ENCODE measurements around the gene PSG2. TPM values are rescaled to one million over a fixed set of nuclear protein-coding genes. Genes with fewer than 3 reads are reported as not detected.
"Not testable (repeated sequence)": the region's sequence is repeated elsewhere in the genome, so short reads cannot be mapped to it uniquely, and the experiment has no call there.

The PSG2 gene
- total RNA-seq, 3 donors from 2014 or later, result not detected

GRCh38 chr19:43058440-43058839 lies 24.1 kb downstream of the PSG2 start:
- H3K36me3 ChIP-seq; H3K9me3 ChIP-seq; H3K27me3 ChIP-seq; H3K27ac ChIP-seq; H3K4me3 ChIP-seq; intact Hi-C loops (cut with DNase I; ENCODE audit: low total_unique reads); H3K4me1 ChIP-seq; DNase-seq (ENCODE audit: low spot score in 2 of 2): not testable (repeated sequence)

GRCh38 chr19:43047966-43048365 lies 34.5 kb downstream of the PSG2 start:
- DNase-seq (ENCODE audit: low spot score in 2 of 2); H3K4me1 ChIP-seq; H3K36me3 ChIP-seq; H3K27me3 ChIP-seq; H3K4me3 ChIP-seq; H3K9me3 ChIP-seq; H3K27ac ChIP-seq: not testable (repeated sequence)
- intact Hi-C loops (cut with DNase I; ENCODE audit: low total_unique reads), result loop anchor here (10.0 kb wide), 1 partner anchor 253 kb away; no protein-coding TSS in a partner anchor

- H3K9me3 ChIP-seq; H3K27me3 ChIP-seq; H3K4me1 ChIP-seq; H3K36me3 ChIP-seq; H3K27ac ChIP-seq; DNase-seq (ENCODE audit: low spot score in 2 of 2); H3K4me3 ChIP-seq: not testable (repeated sequence)
- intact Hi-C loops (cut with DNase I; ENCODE audit: low total_unique reads), result loop anchor here (10.0 kb wide), 1 partner anchor 252 kb away; no protein-coding TSS in a partner anchor
Observed at GRCh38 chr19:43046578-43046977, 35.9 kb downstream of the PSG2 start.

GRCh38 chr19:43043492-43044180 lies 38.9 kb downstream of the PSG2 start:
- H3K4me1 ChIP-seq; H3K9me3 ChIP-seq; H3K4me3 ChIP-seq; H3K27ac ChIP-seq; H3K36me3 ChIP-seq; DNase-seq (ENCODE audit: low spot score in 2 of 2); H3K27me3 ChIP-seq: not testable (repeated sequence)
- intact Hi-C loops (cut with DNase I; ENCODE audit: low total_unique reads), result loop anchor here (10.0 kb wide), 1 partner anchor 249 kb away; no protein-coding TSS in a partner anchor

- H3K4me1 ChIP-seq; H3K4me3 ChIP-seq; H3K27ac ChIP-seq; H3K36me3 ChIP-seq; DNase-seq (ENCODE audit: low spot score in 2 of 2); intact Hi-C loops (cut with DNase I; ENCODE audit: low total_unique reads); H3K27me3 ChIP-seq; H3K9me3 ChIP-seq: not testable (repeated sequence)
Observed at GRCh38 chr19:43031645-43032044, 50.9 kb downstream of the PSG2 start.

GRCh38 chr19:43028866-43029265 lies 53.6 kb downstream of the PSG2 start:
- no peak for DNase-seq (ENCODE audit: low spot score in 2 of 2)
- no peak overlapping the region for H3K4me3 ChIP-seq
- no peaks in the 10 kb centered on the region for H3K9me3 ChIP-seq
- H3K27me3 ChIP-seq, result no peaks in the 10 kb centered on the region
- intact Hi-C loops (cut with DNase I; ENCODE audit: low total_unique reads), result no loop called here
- no peaks in the 10 kb centered on the region for H3K4me1 ChIP-seq
- TF ChIP-seq POLR2A (IDR thresholded peaks at IDR 0.05) (no peak), CTCF (IDR thresholded peaks at IDR 0.05) (no peak), POLR2AphosphoS5 (IDR thresholded peaks at IDR 0.05) (no peak)
- no peaks in the 10 kb centered on the region for H3K36me3 ChIP-seq
- H3K27ac ChIP-seq, result no peak overlapping the region

GRCh38 chr19:43027985-43028384 lies 54.5 kb downstream of the PSG2 start:
- H3K9me3 ChIP-seq; H3K4me3 ChIP-seq; intact Hi-C loops (cut with DNase I; ENCODE audit: low total_unique reads); DNase-seq (ENCODE audit: low spot score in 2 of 2); H3K4me1 ChIP-seq; H3K27me3 ChIP-seq; H3K27ac ChIP-seq; H3K36me3 ChIP-seq: not testable (repeated sequence)

- DNase-seq (ENCODE audit: low spot score in 2 of 2); intact Hi-C loops (cut with DNase I; ENCODE audit: low total_unique reads); H3K27me3 ChIP-seq; H3K4me1 ChIP-seq; H3K9me3 ChIP-seq; H3K4me3 ChIP-seq; H3K36me3 ChIP-seq; H3K27ac ChIP-seq: not testable (repeated sequence)
Observed at GRCh38 chr19:43027061-43027460, 55.4 kb downstream of the PSG2 start.

GRCh38 chr19:43026369-43026768 lies 56.1 kb downstream of the PSG2 start, which contains the start of gene PSG11:
Gene PSG11, minus strand, starts transcription at chr19:43026469. Its CDS starts 97 bp downstream, at chr19:43026372.
- H3K36me3 ChIP-seq; H3K27me3 ChIP-seq; H3K4me1 ChIP-seq; intact Hi-C loops (cut with DNase I; ENCODE audit: low total_unique reads); H3K27ac ChIP-seq; H3K4me3 ChIP-seq; H3K9me3 ChIP-seq; DNase-seq (ENCODE audit: low spot score in 2 of 2): not testable (repeated sequence)

- intact Hi-C loops (cut with DNase I; ENCODE audit: low total_unique reads), result not testable (repeated sequence)
Observed at GRCh38 chr19:43022098-43022497, 60.4 kb downstream of the PSG2 start.

GRCh38 chr19:43021629-43022028 lies 60.9 kb downstream of the PSG2 start:
- DNase-seq (ENCODE audit: low spot score in 2 of 2); H3K4me3 ChIP-seq; H3K4me1 ChIP-seq; H3K27ac ChIP-seq; H3K36me3 ChIP-seq; intact Hi-C loops (cut with DNase I; ENCODE audit: low total_unique reads); H3K9me3 ChIP-seq; H3K27me3 ChIP-seq: not testable (repeated sequence)

More at GRCh38 chr19:43022098-43022497, 60.4 kb downstream of the PSG2 start:
- H3K9me3 ChIP-seq, H3K4me3 ChIP-seq, H3K27me3 ChIP-seq, H3K36me3 ChIP-seq, H3K4me1 ChIP-seq, H3K27ac ChIP-seq: not testable (repeated sequence)
- DNase-seq (ENCODE audit: low spot score in 2 of 2), result peak in 1 of 2 donors; percentile 32

- H3K9me3 ChIP-seq; intact Hi-C loops (cut with DNase I; ENCODE audit: low total_unique reads); DNase-seq (ENCODE audit: low spot score in 2 of 2); H3K36me3 ChIP-seq; H3K27me3 ChIP-seq; H3K4me1 ChIP-seq; H3K4me3 ChIP-seq; H3K27ac ChIP-seq: not testable (repeated sequence)
Observed at GRCh38 chr19:43019588-43019987, 62.9 kb downstream of the PSG2 start.

All from breast epithelium (tissue), 4 donors.